ENCODE results near the gene ZNF273. TPM values are rescaled to one million over a fixed set of nuclear protein-coding genes. Genes with fewer than 3 reads are reported as not detected.
"Not testable (repeated sequence)": the region's sequence is repeated elsewhere in the genome, so short reads cannot be mapped to it uniquely, and the experiment has no call there.

ZNF273 gene
- total RNA-seq, 6 experiments from 2014 or later = 0.24 to 1.00 (median 0.78) TPM

DNA sequence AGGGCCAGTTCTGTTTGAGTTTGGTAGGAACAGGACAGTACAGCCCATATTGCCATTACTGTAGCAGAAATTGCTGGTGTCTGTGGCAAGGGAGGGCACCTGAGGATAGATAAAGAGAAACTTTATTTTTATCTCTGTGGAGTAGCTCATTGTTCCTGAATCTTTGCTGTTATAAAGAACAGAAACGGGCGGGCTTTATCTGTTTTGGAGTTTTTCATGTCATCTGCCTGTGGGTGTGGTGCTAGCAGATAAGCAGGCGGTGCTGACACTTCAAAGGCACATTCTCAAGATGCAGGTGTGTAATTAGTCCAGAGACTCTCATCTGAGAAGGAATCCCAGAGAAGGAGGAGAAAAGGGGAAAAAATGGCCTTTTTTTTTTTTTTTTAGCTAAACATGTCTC lies 11.5 kb downstream of the ZNF273 start:
- H3K9me3 ChIP-seq = no peaks in the 10 kb centered on the region
- no peak for ATAC-seq
- intact Hi-C loops (cut with DNase I) = no loop called here
- DNase-seq = no peak
- 97% methylated on average over 3 of the region's 3 CpGs for WGBS (ENCODE audit: insufficient coverage, low coverage, low lambda C conversion rate, missing lambda C conversion rate)
- no peak overlapping the region for H3K4me3 ChIP-seq
- no peaks in the 10 kb centered on the region for H3K27me3 ChIP-seq
- no peaks in the 10 kb centered on the region for H3K36me3 ChIP-seq
- TF ChIP-seq, protein P1, sequence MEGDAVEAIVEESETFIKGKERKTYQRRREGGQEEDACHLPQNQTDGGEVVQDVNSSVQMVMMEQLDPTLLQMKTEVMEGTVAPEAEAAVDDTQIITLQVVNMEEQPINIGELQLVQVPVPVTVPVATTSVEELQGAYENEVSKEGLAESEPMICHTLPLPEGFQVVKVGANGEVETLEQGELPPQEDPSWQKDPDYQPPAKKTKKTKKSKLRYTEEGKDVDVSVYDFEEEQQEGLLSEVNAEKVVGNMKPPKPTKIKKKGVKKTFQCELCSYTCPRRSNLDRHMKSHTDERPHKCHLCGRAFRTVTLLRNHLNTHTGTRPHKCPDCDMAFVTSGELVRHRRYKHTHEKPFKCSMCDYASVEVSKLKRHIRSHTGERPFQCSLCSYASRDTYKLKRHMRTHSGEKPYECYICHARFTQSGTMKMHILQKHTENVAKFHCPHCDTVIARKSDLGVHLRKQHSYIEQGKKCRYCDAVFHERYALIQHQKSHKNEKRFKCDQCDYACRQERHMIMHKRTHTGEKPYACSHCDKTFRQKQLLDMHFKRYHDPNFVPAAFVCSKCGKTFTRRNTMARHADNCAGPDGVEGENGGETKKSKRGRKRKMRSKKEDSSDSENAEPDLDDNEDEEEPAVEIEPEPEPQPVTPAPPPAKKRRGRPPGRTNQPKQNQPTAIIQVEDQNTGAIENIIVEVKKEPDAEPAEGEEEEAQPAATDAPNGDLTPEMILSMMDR (IDR thresholded peaks at IDR 0.05) = no peak
- TF ChIP-seq POLR2A (IDR thresholded peaks at IDR 0.05) = no peak
- H3K4me1 ChIP-seq = no peaks in the 10 kb centered on the region
- H3K27ac ChIP-seq = no peak overlapping the region

DNA sequence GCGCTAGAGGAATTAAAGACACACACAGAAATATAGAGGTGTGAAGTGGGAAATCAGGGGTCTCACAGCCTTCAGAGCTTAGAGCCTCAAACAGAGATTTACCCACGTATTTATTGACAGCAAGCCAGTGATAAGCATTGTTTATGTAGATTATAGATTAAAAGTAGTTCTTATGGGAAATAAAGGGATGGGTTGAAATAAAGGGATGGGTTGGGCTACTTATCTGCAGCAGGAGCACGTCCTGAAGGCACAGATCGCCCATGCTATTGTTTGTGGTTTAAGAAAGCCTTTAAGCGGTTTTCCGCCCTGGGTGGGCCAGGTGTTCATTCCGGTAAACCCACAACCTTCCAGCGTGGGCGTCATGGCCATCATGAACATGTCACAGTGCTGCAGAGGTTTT lies 12.2 kb downstream of the ZNF273 start:
- ATAC-seq; DNase-seq; intact Hi-C loops (cut with DNase I); H3K4me3 ChIP-seq; H3K4me1 ChIP-seq; H3K36me3 ChIP-seq; H3K27me3 ChIP-seq; H3K27ac ChIP-seq; H3K9me3 ChIP-seq: not testable (repeated sequence)
- WGBS (ENCODE audit: insufficient coverage, low coverage, low lambda C conversion rate, missing lambda C conversion rate) = 83% methylated on average over 6 of the region's 9 CpGs

DNA sequence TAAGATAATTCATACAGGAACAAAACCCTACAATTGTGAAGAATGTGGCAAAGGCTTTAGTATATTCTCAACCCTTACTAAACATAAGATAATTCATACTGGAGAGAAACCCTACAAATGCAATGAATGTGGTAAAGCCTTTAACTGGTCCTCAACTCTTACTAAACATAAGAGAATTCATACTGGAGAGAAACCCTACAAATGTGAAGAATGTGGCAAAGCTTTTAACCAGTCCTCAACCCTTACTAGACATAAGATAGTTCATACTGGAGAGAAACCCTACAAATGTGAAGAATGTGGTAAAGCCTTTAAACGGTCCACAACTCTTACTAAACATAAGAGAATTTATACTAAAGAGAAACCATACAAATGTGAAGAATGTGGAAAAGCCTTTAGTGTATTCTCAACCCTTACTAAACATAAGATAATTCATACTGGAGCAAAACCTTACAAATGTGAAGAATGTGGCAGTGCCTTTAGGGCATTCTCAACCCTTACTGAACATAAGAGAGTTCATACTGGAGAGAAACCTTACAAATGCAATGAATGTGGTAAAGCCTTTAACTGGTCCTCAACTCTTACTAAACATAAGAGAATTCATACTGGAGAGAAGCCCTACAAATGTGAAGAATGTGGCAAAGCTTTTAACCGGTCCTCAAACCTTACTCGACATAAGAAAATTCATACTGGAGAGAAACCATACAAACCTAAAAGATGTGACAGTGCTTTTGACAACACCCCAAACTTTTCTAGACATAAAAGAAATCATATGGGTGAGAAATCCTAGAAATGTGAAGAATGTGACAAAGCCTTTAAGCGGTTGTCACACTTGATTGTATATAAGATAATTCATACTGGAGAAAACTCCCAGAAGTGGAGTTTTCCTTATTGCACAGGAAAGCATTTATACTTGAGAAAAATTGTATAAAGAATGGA lies 25.4 kb downstream of the ZNF273 start:
- H3K27me3 ChIP-seq; H3K36me3 ChIP-seq; ATAC-seq; H3K4me3 ChIP-seq; H3K27ac ChIP-seq; H3K4me1 ChIP-seq; DNase-seq; intact Hi-C loops (cut with DNase I): not testable (repeated sequence)
- H3K9me3 ChIP-seq = peaks cover 0 to 45% (median 4%) of the 10 kb centered on the region in 4 donors
- WGBS (ENCODE audit: insufficient coverage, low coverage, low lambda C conversion rate, missing lambda C conversion rate) = 100% methylated on average over 4 of the region's 4 CpGs

DNA sequence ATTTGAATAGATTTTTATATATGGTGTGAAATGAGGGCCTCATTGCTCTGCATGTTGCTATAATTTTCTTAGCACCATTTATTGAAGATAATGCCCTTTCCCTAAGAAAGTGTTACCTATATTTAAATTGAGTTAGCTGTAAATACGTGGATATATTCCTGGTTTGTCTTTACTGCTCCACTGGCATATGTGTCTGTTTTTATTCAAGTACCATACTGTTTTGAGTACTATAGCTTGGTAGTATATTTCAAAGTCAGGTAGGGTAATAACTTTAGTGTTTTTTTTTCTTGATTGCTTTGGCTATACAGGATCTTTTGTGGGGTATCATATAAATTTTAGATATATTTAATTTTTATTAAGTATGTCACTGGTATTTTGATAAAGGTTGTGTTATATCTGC lies 31.4 kb downstream of the ZNF273 start:
- ATAC-seq = no peak
- Histone ChIP-seq H3K27me3 (no peaks in the 10 kb centered on the region), H3K4me3 (no peak overlapping the region), H3K36me3 (no peaks in the 10 kb centered on the region), H3K4me1 (no peaks in the 10 kb centered on the region), H3K9me3 (peaks cover 0 to 15% (median 8%) of the 10 kb centered on the region in 4 donors), H3K27ac (no peak overlapping the region)
- intact Hi-C loops (cut with DNase I) = no loop called here
- no peak for TF ChIP-seq POLR2A (IDR thresholded peaks at IDR 0.05)
- TF ChIP-seq, protein P1 (IDR thresholded peaks at IDR 0.05) = no peak
- DNase-seq = no peak
- WGBS (ENCODE audit: insufficient coverage, low coverage, low lambda C conversion rate, missing lambda C conversion rate) = 88% methylated on average over 1 of the region's 1 CpG

DNA sequence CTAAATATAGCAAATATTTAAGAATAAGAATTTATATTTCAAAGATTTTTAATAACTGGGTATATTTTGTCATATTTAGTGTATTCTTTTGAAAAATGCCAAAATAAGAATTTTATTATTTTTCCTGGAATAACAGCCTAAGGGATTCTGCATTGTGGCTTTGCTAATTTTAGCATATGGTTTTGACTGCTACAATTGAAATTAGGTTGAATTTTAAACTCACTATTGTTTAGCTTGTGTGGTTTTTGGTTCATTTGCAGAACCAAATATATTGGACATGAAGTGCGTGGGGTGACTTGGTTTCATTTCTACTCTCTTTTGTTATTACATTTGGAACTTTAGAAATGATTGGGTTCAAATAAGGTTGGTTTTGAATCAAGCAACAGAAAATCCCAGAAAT lies 35.5 kb downstream of the ZNF273 start:
- DNase-seq (no peak), ATAC-seq (no peak)
- Histone ChIP-seq H3K27me3 (no peaks in the 10 kb centered on the region), H3K36me3 (no peaks in the 10 kb centered on the region), H3K27ac (no peak overlapping the region), H3K4me1 (no peaks in the 10 kb centered on the region), H3K9me3 (peaks cover 0 to 11% (median 5%) of the 10 kb centered on the region in 4 donors), H3K4me3 (no peak overlapping the region)
- intact Hi-C loops (cut with DNase I) = no loop called here
- WGBS (ENCODE audit: insufficient coverage, low coverage, low lambda C conversion rate, missing lambda C conversion rate) = 91% methylated on average over 1 of the region's 1 CpG
- TF ChIP-seq POLR2A (IDR thresholded peaks at IDR 0.05) = no peak
- TF ChIP-seq, protein P1 (IDR thresholded peaks at IDR 0.05) = no peak

DNA sequence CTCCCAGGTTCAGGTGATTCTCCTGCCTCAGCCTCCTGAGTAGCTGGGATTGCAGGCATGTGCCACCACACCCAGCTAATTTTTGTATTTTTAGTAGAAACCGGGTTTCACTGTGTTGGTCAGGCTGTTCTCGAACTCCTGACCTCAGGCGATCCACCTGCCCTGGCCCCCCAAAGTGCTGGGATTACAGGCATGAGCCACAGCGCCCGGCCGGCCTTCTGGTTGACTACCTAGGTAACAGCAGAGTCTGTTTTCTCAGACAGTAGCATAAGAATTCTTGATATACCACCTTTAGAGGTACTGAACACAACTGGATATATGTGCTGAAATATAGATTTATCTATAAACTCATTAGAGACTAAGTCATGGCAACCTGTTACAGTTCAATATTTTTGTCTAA lies 36.9 kb downstream of the ZNF273 start:
- not testable (repeated sequence) for H3K27ac ChIP-seq, DNase-seq

DNA sequence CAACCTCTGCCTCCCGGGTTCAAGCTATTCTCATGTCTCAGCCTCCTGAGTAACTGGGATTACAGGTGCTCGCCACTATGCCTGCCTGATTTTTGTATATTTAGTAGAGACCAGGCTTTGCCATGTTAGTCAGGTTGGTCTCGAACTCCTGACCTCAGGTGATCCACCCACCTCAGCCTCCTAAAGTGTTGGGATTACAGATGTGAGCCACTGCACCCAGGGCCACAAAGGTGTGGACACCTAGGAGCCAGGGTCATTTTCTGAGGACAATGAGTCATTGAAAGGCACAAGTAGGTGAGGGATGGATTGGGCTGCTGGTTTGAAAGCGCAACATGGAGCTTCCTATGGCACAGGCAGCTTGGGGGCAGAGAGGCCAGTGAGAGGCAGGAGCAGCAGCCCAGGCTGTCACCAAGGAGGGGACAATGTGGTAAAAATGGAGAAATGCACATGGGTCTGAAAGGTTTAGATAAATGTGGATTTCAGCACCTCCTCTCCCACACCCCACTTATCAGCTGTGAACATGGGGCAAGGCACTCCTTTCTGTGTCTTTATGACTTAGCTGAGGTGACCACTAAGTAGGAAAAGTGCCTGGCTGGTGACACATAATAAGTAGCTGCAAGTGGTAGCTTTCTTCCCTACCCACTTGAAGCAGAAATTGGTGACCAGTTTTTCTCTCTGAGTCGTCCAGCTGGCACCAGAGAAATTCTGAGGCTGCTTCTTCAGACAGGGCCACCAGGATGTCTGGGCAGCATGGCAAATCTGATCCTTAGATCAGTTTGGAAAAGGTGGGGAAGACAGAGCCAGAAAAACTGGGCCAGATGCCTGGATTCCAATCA lies 41.8 kb downstream of the ZNF273 start:
- not testable (repeated sequence) for H3K9me3 ChIP-seq, DNase-seq, H3K27me3 ChIP-seq, ATAC-seq, H3K36me3 ChIP-seq, H3K27ac ChIP-seq, H3K4me3 ChIP-seq
- H3K4me1 ChIP-seq = peaks cover 0 to 10% (median 0%) of the 10 kb centered on the region in 4 donors
- 68% methylated on average over 4 of the region's 5 CpGs for WGBS (ENCODE audit: insufficient coverage, low coverage, low lambda C conversion rate, missing lambda C conversion rate)
- intact Hi-C loops (cut with DNase I) = loop anchor here in 1 of 2 donors (10.0 kb wide), 1 partner anchor 360 kb away; no protein-coding TSS in a partner anchor

More for the DNA sequence above, 36.9 kb downstream of the ZNF273 start:
- not testable (repeated sequence) for H3K36me3 ChIP-seq, ATAC-seq, H3K4me3 ChIP-seq, H3K27me3 ChIP-seq, H3K9me3 ChIP-seq, H3K4me1 ChIP-seq
- intact Hi-C loops (cut with DNase I) = loop anchor here in 1 of 2 donors (10.0 kb wide), 1 partner anchor 365 kb away; no protein-coding TSS in a partner anchor
- 95% methylated on average over 4 of the region's 6 CpGs for WGBS (ENCODE audit: insufficient coverage, low coverage, low lambda C conversion rate, missing lambda C conversion rate)

All from right lobe of liver (tissue), 6 donors.